ENCODE results near the gene RAPGEF6. TPM values are rescaled to one million over a fixed set of nuclear protein-coding genes. Genes with fewer than 3 reads are reported as not detected.

RAPGEF6 gene
- total RNA-seq, 5 donors from 2014 or later (not counting 1 experiment from before 2014, with no cell fraction given): 82.9 to 122 (median 87.7) TPM

GRCh38 chr5:131639148-131639547 is 4.1 kb upstream of the RAPGEF6 start:
- H3K27ac Mint-ChIP-seq: no peak overlapping the region
- Histone ChIP-seq H3K9me3 (no peaks in the 10 kb centered on the region), H3K27ac (ENCODE audit: low read length) (no peak overlapping the region), H3K36me3 (ENCODE audit: control insufficient read depth in 2 of 2, extremely low read depth in 1 of 2, insufficient read depth in 1 of 2, low read length in 1 of 2) (no peaks in the 10 kb centered on the region), H3K4me1 (ENCODE audit: control insufficient read depth in 1 of 2, extremely low read depth in 1 of 2, insufficient read depth in 2 of 2, low read length in 2 of 2) (peaks cover 9 to 22% of the 10 kb centered on the region in 2 experiments), H3K27me3 (replicated peaks in 1 of 2; ENCODE audit: control insufficient read depth in 2 of 2, extremely low read depth in 1 of 2, insufficient read depth in 2 of 2, low read length in 1 of 2) (no peaks in the 10 kb centered on the region), H3K4me3 (ENCODE audit: control insufficient read depth in 1 of 2, extremely low read depth in 1 of 2, low read length in 1 of 2) (no peak overlapping the region)
- ATAC-seq (replicated peaks in 1 of 4): no peak
- H3K4me1 Mint-ChIP-seq: peaks cover 34 to 37% (median 37%) of the 10 kb centered on the region in 3 donors
- H3K4me3 Mint-ChIP-seq: peak overlapping the region in 1 of 3 donors; percentile 44
- ChIA-PET CTCF (interaction anchor here in 1 of 2 donors (1.1 kb wide), 1 partner anchor 50 kb away, joined by 3 read pairs; no protein-coding TSS in a partner anchor), POLR2A (interaction anchor here (0.6 kb wide), 2 partner anchors 116 to 520 kb away, joined by 3 to 8 read pairs; no protein-coding TSS in a partner anchor)
- no peak for DNase-seq
- no peaks in the 10 kb centered on the region for H3K27me3 Mint-ChIP-seq
- peaks cover 7% of the 10 kb centered on the region for H3K36me3 Mint-ChIP-seq
- H3K9me3 Mint-ChIP-seq: no peaks in the 10 kb centered on the region

GRCh38 chr5:131637694-131638093 is 2.7 kb upstream of the RAPGEF6 start:
- WGBS (ENCODE audit: insufficient coverage): 100% methylated on average over 1 of the region's 4 CpGs
- no peak overlapping the region for H3K4me3 ChIP-seq (ENCODE audit: control insufficient read depth in 1 of 2, extremely low read depth in 1 of 2, low read length in 1 of 2)
- H3K27me3 ChIP-seq (replicated peaks in 1 of 2; ENCODE audit: control insufficient read depth in 2 of 2, extremely low read depth in 1 of 2, insufficient read depth in 2 of 2, low read length in 1 of 2): no peaks in the 10 kb centered on the region
- Mint-ChIP-seq H3K4me3 (no peak overlapping the region), H3K9me3 (no peaks in the 10 kb centered on the region), H3K4me1 (peaks cover 39 to 42% (median 42%) of the 10 kb centered on the region in 3 donors), H3K27ac (peak overlapping the region in 1 of 2 donors; percentile 4), H3K27me3 (no peaks in the 10 kb centered on the region), H3K36me3 (peaks cover 3% of the 10 kb centered on the region)
- DNase-seq: no peak
- H3K4me1 ChIP-seq (ENCODE audit: control insufficient read depth in 1 of 2, extremely low read depth in 1 of 2, insufficient read depth in 2 of 2, low read length in 2 of 2): peaks cover 19 to 34% of the 10 kb centered on the region in 2 experiments
- no peak overlapping the region for H3K27ac ChIP-seq (ENCODE audit: low read length)
- ATAC-seq (replicated peaks in 1 of 4): no peak
- ChIA-PET POLR2A (no interaction called here), CTCF (no interaction called here)
- H3K9me3 ChIP-seq: no peaks in the 10 kb centered on the region
- no peaks in the 10 kb centered on the region for H3K36me3 ChIP-seq (ENCODE audit: control insufficient read depth in 2 of 2, extremely low read depth in 1 of 2, insufficient read depth in 1 of 2, low read length in 1 of 2)

DNA sequence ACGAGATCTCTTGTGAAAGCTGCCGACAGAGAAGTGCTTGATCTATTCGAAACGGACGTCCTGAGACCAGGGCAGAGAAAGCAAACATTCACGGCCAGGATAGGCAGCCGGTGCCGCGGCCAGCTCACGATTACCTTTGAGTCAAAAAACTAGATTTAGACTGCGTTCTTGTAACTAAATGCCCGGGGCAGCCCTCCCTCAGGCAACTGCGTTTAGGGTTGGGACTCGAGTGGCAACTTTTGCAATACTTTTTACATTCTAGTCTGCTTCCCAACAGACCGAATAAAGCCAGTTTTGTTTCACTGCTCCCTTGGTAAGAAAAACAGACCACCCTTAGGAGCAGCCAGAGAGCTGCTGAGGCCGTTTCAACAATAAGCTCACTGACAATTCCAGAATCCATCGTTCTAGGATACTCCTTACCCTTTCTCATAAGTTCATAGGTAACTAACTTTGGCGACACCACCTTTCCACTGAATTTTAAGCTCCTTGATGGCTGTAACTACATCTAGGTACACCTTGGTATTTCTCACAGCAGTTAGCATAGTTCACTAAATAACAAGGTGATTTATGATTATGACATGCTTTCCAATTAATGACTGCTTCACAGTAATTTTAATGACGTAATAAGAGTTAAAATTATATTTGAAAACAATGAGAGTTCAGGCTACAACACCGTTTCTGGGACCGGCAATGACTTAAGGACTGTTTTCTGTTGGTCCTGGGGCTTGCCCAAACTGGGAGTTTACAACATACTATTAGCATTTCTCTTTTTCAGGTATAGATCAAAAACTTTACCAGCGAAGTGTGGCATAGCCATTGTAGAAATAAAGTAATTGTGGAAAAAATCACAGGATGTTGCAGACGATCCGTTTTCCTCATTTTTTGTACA is 899 bp upstream of the RAPGEF6 start:
- peaks cover 38 to 40% (median 39%) of the 10 kb centered on the region in 3 donors for H3K4me1 Mint-ChIP-seq
- ChIA-PET CTCF (interaction anchor here (0.5 to 1.3 kb wide), 3 partner anchors 53 to 403 kb away, joined by 3 to 4 read pairs (median 4); no protein-coding TSS in a partner anchor), POLR2A (interaction anchor here (0.6 to 1.0 kb wide), 3 partner anchors 105 to 161 kb away, joined by 3 to 4 read pairs (median 3); partner anchors contain the start of gene FNIP1 (in 1 of the 2))
- peak overlapping the region; percentile 99 for H3K27ac Mint-ChIP-seq
- Histone ChIP-seq H3K36me3 (ENCODE audit: control insufficient read depth in 2 of 2, extremely low read depth in 1 of 2, insufficient read depth in 1 of 2, low read length in 1 of 2) (no peaks in the 10 kb centered on the region), H3K4me3 (ENCODE audit: control insufficient read depth in 1 of 2, extremely low read depth in 1 of 2, low read length in 1 of 2) (peak overlapping the region; percentile 73 to 84), H3K4me1 (ENCODE audit: control insufficient read depth in 1 of 2, extremely low read depth in 1 of 2, insufficient read depth in 2 of 2, low read length in 2 of 2) (peaks cover 31 to 40% of the 10 kb centered on the region in 2 experiments), H3K27ac (ENCODE audit: low read length) (peak overlapping the region; percentile 98), H3K27me3 (replicated peaks in 1 of 2; ENCODE audit: control insufficient read depth in 2 of 2, extremely low read depth in 1 of 2, insufficient read depth in 2 of 2, low read length in 1 of 2) (no peaks in the 10 kb centered on the region), H3K9me3 (no peaks in the 10 kb centered on the region)
- peak; percentile 2 to 5 (median 2) for ATAC-seq (replicated peaks in 1 of 4)
- H3K36me3 Mint-ChIP-seq: no peaks in the 10 kb centered on the region
- no peaks in the 10 kb centered on the region for H3K27me3 Mint-ChIP-seq
- under 1% methylated on average over 17 of the region's 24 CpGs for WGBS (ENCODE audit: insufficient coverage)
- H3K4me3 Mint-ChIP-seq: peak overlapping the region in 2 of 3 donors; percentile 98 to 99
- no peaks in the 10 kb centered on the region for H3K9me3 Mint-ChIP-seq
- DNase-seq: peak in 21 of 35 experiments; percentile 9 to 55 (median 27)

DNA sequence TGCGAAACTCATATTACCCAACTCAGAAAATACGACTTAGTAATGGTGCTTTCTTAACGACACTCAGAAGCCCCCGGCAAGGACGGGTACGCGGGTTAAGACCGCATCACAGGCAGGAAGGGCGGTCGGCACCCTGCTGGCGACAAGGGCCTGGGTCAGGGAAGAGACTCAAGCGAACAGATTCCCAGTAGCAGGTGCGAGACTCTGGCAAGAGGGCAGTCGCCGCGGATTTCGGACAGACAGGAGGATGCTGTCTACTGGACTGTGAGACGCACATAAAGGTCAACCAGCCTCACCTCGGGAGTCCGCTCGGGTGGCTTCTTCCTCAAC is 398 bp downstream of the RAPGEF6 start:
- no peaks in the 10 kb centered on the region for H3K9me3 Mint-ChIP-seq
- WGBS (ENCODE audit: insufficient coverage): 0% methylated on average over 21 of the region's 21 CpGs
- H3K4me1 ChIP-seq (ENCODE audit: control insufficient read depth in 1 of 2, extremely low read depth in 1 of 2, insufficient read depth in 2 of 2, low read length in 2 of 2): peaks cover 29 to 49% of the 10 kb centered on the region in 2 experiments
- peak overlapping the region in 2 of 3 donors; percentile 98 to 99 for H3K4me3 Mint-ChIP-seq
- no peaks in the 10 kb centered on the region for H3K36me3 Mint-ChIP-seq
- DNase-seq (peak in 32 of 35 experiments; percentile 36 to 75 (median 60)), ATAC-seq (replicated peaks in 1 of 4) (peak; percentile 26 to 41 (median 36))
- ChIA-PET CTCF (interaction anchor here in 1 of 2 donors (2.0 kb wide), 1 partner anchor 45 kb away, joined by 7 read pairs; no protein-coding TSS in a partner anchor), POLR2A (interaction anchor here in 1 of 2 donors (1.0 kb wide), 1 partner anchor 45 kb away, joined by 3 read pairs; no protein-coding TSS in a partner anchor)
- H3K36me3 ChIP-seq (ENCODE audit: control insufficient read depth in 2 of 2, extremely low read depth in 1 of 2, insufficient read depth in 1 of 2, low read length in 1 of 2): no peaks in the 10 kb centered on the region
- H3K27ac ChIP-seq (ENCODE audit: low read length): peak overlapping the region; percentile 98
- H3K27me3 Mint-ChIP-seq: no peaks in the 10 kb centered on the region
- H3K9me3 ChIP-seq: no peaks in the 10 kb centered on the region
- peak overlapping the region; percentile 73 to 84 for H3K4me3 ChIP-seq (ENCODE audit: control insufficient read depth in 1 of 2, extremely low read depth in 1 of 2, low read length in 1 of 2)
- H3K27ac Mint-ChIP-seq: peak overlapping the region; percentile 99
- H3K27me3 ChIP-seq (replicated peaks in 1 of 2; ENCODE audit: control insufficient read depth in 2 of 2, extremely low read depth in 1 of 2, insufficient read depth in 2 of 2, low read length in 1 of 2): no peaks in the 10 kb centered on the region
- H3K4me1 Mint-ChIP-seq: peaks cover 28 to 33% (median 28%) of the 10 kb centered on the region in 3 donors

DNA sequence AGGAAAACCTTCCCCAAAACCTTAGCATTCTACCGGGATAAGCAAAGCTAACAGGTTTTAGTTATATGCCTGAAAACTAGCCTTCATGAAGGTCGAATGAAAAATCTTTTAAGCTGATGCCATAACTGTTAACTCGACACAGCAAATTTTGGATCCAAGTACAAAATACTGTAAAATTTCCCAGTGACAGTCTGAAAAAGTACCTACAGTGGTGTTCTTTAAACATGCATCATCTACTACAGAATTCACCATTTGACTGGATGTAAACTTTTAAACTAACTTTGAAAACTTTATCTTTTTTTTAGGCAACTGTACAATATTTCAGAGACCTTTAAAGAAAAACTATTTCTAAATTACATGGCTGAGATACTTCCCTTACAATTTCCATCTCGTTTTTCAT is 791 bp downstream of the RAPGEF6 start:
- CTCF ChIA-PET: interaction anchor here in 1 of 2 donors (2.0 kb wide), 1 partner anchor 45 kb away, joined by 7 read pairs; no protein-coding TSS in a partner anchor
- Mint-ChIP-seq H3K27me3 (no peaks in the 10 kb centered on the region), H3K27ac (peak overlapping the region; percentile 99), H3K4me1 (peaks cover 24 to 33% (median 24%) of the 10 kb centered on the region in 3 donors), H3K4me3 (peak overlapping the region in 2 of 3 donors; percentile 98 to 99), H3K36me3 (peaks cover under 1% of the 10 kb centered on the region), H3K9me3 (no peaks in the 10 kb centered on the region)
- H3K4me1 ChIP-seq (ENCODE audit: control insufficient read depth in 1 of 2, extremely low read depth in 1 of 2, insufficient read depth in 2 of 2, low read length in 2 of 2): peaks cover 33 to 49% of the 10 kb centered on the region in 2 experiments
- H3K9me3 ChIP-seq: no peaks in the 10 kb centered on the region
- H3K27me3 ChIP-seq (replicated peaks in 1 of 2; ENCODE audit: control insufficient read depth in 2 of 2, extremely low read depth in 1 of 2, insufficient read depth in 2 of 2, low read length in 1 of 2): no peaks in the 10 kb centered on the region
- WGBS (ENCODE audit: insufficient coverage): 0% methylated on average over 3 of the region's 4 CpGs
- ATAC-seq (replicated peaks in 1 of 4): no peak
- peak overlapping the region; percentile 98 for H3K27ac ChIP-seq (ENCODE audit: low read length)
- POLR2A ChIA-PET: interaction anchor here in 1 of 2 donors (1.0 kb wide), 1 partner anchor 45 kb away, joined by 3 read pairs; no protein-coding TSS in a partner anchor
- H3K36me3 ChIP-seq (ENCODE audit: control insufficient read depth in 2 of 2, extremely low read depth in 1 of 2, insufficient read depth in 1 of 2, low read length in 1 of 2): no peaks in the 10 kb centered on the region
- peak in 1 of 35 experiments; percentile 36 for DNase-seq
- peak overlapping the region; percentile 73 to 84 for H3K4me3 ChIP-seq (ENCODE audit: control insufficient read depth in 1 of 2, extremely low read depth in 1 of 2, low read length in 1 of 2)

GRCh38 chr5:131633830-131634229 is 1.2 kb downstream of the RAPGEF6 start:
- Mint-ChIP-seq H3K4me1 (peaks cover 21 to 34% (median 22%) of the 10 kb centered on the region in 3 donors), H3K4me3 (peak overlapping the region in 2 of 3 donors; percentile 98 to 99), H3K9me3 (no peaks in the 10 kb centered on the region), H3K27ac (peak overlapping the region; percentile 73 to 99), H3K36me3 (peaks cover 4% of the 10 kb centered on the region), H3K27me3 (no peaks in the 10 kb centered on the region)
- Histone ChIP-seq H3K4me3 (ENCODE audit: control insufficient read depth in 1 of 2, extremely low read depth in 1 of 2, low read length in 1 of 2) (peak overlapping the region in 1 of 2 donors; percentile 73), H3K9me3 (no peaks in the 10 kb centered on the region), H3K27me3 (replicated peaks in 1 of 2; ENCODE audit: control insufficient read depth in 2 of 2, extremely low read depth in 1 of 2, insufficient read depth in 2 of 2, low read length in 1 of 2) (no peaks in the 10 kb centered on the region), H3K4me1 (ENCODE audit: control insufficient read depth in 1 of 2, extremely low read depth in 1 of 2, insufficient read depth in 2 of 2, low read length in 2 of 2) (peaks cover 33 to 51% of the 10 kb centered on the region in 2 experiments), H3K36me3 (ENCODE audit: control insufficient read depth in 2 of 2, extremely low read depth in 1 of 2, insufficient read depth in 1 of 2, low read length in 1 of 2) (no peaks in the 10 kb centered on the region), H3K27ac (ENCODE audit: low read length) (peak overlapping the region; percentile 98)
- DNase-seq (peak in 1 of 35 experiments; percentile 13), ATAC-seq (replicated peaks in 1 of 4) (no peak)
- ChIA-PET CTCF (interaction anchor here in 1 of 2 donors (2.0 kb wide), 1 partner anchor 45 kb away, joined by 7 read pairs; no protein-coding TSS in a partner anchor), POLR2A (interaction anchor here in 1 of 2 donors (1.0 kb wide), 1 partner anchor 44 kb away, joined by 3 read pairs; no protein-coding TSS in a partner anchor)
- WGBS (ENCODE audit: insufficient coverage): no CpG with 5 or more reads among the region's 5 CpGs

All from T-cell (primary cell).